Caco-2 (cell line): ENCODE results near the gene AP3B2. TPM values are rescaled to one million over a fixed set of nuclear protein-coding genes. Genes with fewer than 3 reads are reported as not detected.

Experiments
- BruUV-seq: library from RNA; stranded (reverse); fragments of 400-500 nt; replicated peaks from 2 replicates; lab custom pipeline; 2021; lab: Mats Ljungman, UMichigan
- CTCF ChIA-PET: fragments of 300-600 bp; sonication (Branson Sonifier 250); formaldehyde crosslinking; loops from one replicate; lab custom pipeline; 2022; ENCODE audit warnings: antibody characterized with exemption; lab: Charles Lee
- POLR2A ChIA-PET: fragments of 300-600 bp; sonication (Branson Sonifier 250); formaldehyde crosslinking; loops from one replicate; lab custom pipeline; 2022; ENCODE audit warnings: antibody characterized with exemption; lab: Charles Lee
- DNase-seq, 2 experiments: peaks; one replicate each; pipeline versions ENCODE4 v3.0.0 to v3.0.0-alpha.2; 2020 to 2022
- H3K27me3 ChIP-seq: replicated peaks from 2 replicates; pipeline ENCODE4 v1.6.0; 2011; ENCODE audit warnings: low read length; ENCODE audit not compliant: control insufficient read depth, insufficient read depth
- H3K36me3 ChIP-seq: 2 replicates; pipeline ENCODE4 v1.5.1; 2011; ENCODE audit warnings: low read length; ENCODE audit not compliant: control insufficient read depth, insufficient read depth
- H3K4me1 ChIP-seq: fragments of 250-450 bp; sonication (Bioruptor Pico); 2 replicates; pipeline ENCODE4 v1.5.1; 2020; ENCODE audit warnings: mild to moderate bottlenecking
- H3K4me3 ChIP-seq: 2 replicates; pipeline ENCODE4 v1.5.1; 2011; ENCODE audit warnings: low read depth, mild to moderate bottlenecking, control low read depth, low read length
- H3K9me3 ChIP-seq: fragments of 250-450 bp; sonication (Bioruptor Pico); 2 replicates; pipeline ENCODE4 v1.5.1; 2020; ENCODE audit warnings: mild to moderate bottlenecking, moderate library complexity
- H3K27ac Mint-ChIP-seq: one replicate; pipeline ENCODE4 v1.8.0; 2022; ENCODE audit warnings: mixed read lengths; ENCODE audit not compliant: unreplicated experiment
- H3K27me3 Mint-ChIP-seq: one replicate; pipeline ENCODE4 v1.8.0; 2022; ENCODE audit warnings: mixed read lengths; ENCODE audit not compliant: insufficient read depth, unreplicated experiment
- H3K36me3 Mint-ChIP-seq: one replicate; pipeline ENCODE4 v1.8.0; 2022; ENCODE audit warnings: mild to moderate bottlenecking, mixed read lengths; ENCODE audit not compliant: insufficient read depth, unreplicated experiment
- H3K4me1 Mint-ChIP-seq: one replicate; pipeline ENCODE4 v1.8.0; 2022; ENCODE audit warnings: low read depth, mixed read lengths; ENCODE audit not compliant: unreplicated experiment
- H3K4me3 Mint-ChIP-seq: one replicate; pipeline ENCODE4 v1.8.0; 2022; ENCODE audit warnings: mild to moderate bottlenecking, moderate library complexity, mixed read lengths; ENCODE audit not compliant: unreplicated experiment
- H3K9me3 Mint-ChIP-seq: one replicate; pipeline ENCODE4 v1.8.0; 2022; ENCODE audit warnings: mixed read lengths; ENCODE audit not compliant: unreplicated experiment
- CTCF ChIP-seq, 2 experiments: fragments of 200-600 bp in 1 of 2; IDR thresholded peaks; 1 replicate in 1 of 2; 2 replicates in 1 of 2; pipeline versions ENCODE4 v1.5.1 to v1.8.0; 2011 to 2022; ENCODE audit warnings: antibody characterized with exemption in 1 of 2, control low read depth in 1 of 2, inconsistent platforms in 1 of 2, low read depth in 1 of 2, low read length in 1 of 2, mild to moderate bottlenecking in 1 of 2, moderate library complexity in 1 of 2; ENCODE audit not compliant: insufficient read depth in 1 of 2, severe bottlenecking in 1 of 2, unreplicated experiment in 1 of 2
- intact Hi-C: fragments of 100-400 bp; cut with micrococcal nuclease; formaldehyde crosslinking; loops from one replicate; pipeline ENCODE4 v1.10.0; 2022; ENCODE audit not compliant: unreplicated experiment
- total RNA-seq: library from RNA; stranded (reverse); gene quantifications from 2 replicates; pipeline ENCODE4 v1.2.3, GENCODE V29; 2022

The AP3B2 gene
- total RNA-seq, 1 experiment from 2014 or later, result 0.82 TPM

DNA sequence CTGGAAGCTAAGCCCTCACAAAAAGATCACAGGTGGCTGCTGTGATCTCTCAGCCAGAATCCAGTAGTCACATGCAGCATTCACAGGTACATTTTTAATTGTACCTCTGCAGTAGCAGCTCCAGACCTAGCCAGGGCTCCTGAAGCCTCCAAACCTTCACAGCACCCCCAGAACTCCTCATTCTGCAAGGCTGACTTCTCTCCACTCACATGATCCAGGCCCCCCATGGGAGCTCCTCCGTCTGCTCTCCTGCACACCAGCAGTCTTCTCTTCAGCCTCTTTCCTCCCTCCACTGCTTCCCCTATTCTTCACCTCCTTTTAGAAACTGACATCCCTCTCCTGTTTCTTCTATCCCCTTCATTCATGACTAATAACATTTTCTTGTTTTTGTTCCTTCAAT is 49.3 kb downstream of the AP3B2 start:
- Mint-ChIP-seq H3K27ac (no peak overlapping the region), H3K36me3 (no peaks in the 10 kb centered on the region), H3K9me3 (no peaks in the 10 kb centered on the region), H3K27me3 (peaks cover 16% of the 10 kb centered on the region), H3K4me3 (no peak overlapping the region), H3K4me1 (no peaks in the 10 kb centered on the region)
- H3K27me3 ChIP-seq, result no peaks in the 10 kb centered on the region; the same call in 1 of the 2 replicates
- ChIA-PET CTCF (no interaction called here), POLR2A (no interaction called here)
- H3K4me3 ChIP-seq, result no peak overlapping the region
- BruUV-seq, result no TSS peak
- no peaks in the 10 kb centered on the region for H3K9me3 ChIP-seq
- no peaks in the 10 kb centered on the region for H3K4me1 ChIP-seq
- H3K36me3 ChIP-seq, result no peaks in the 10 kb centered on the region
- DNase-seq, result no peak
- intact Hi-C loops, result no loop called here
- no peak for TF ChIP-seq CTCF (IDR thresholded peaks at IDR 0.05; ENCODE audit: insufficient read depth in 1 of 2, low read depth in 1 of 2, low read length in 1 of 2, severe bottlenecking in 1 of 2, unreplicated experiment in 1 of 2)

DNA sequence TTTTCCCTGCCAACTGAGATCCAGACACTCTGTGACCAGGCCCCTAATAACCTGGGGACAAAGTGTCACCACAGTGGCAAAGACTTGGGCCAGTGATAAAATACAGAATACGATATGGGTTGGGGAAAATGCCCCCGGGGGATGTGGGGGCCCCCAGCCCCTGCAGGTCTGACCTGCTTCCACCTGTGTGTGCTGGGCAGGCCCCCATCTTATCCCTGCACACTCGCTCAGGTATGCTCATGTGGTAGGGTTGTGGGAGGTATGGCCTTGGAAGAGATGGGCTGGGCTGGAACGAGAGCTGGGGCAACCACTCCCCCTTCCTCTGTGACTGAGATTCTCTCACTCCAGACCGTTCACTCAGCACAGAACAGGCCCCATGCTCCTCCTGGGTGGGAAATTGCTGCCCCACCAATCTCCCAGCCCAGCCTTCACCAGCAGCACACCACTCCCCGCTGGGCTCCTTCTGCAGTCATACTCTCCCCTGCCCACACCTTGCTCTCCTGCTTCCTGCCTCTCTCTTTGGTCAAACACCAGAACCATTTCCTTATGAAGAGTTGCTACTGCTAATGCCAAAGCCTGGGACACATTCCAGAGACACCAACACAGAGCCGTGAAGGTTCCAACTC is 52.9 kb downstream of the AP3B2 start:
- ChIA-PET CTCF (no interaction called here), POLR2A (no interaction called here)
- Histone ChIP-seq H3K36me3 (no peaks in the 10 kb centered on the region), H3K4me1 (no peaks in the 10 kb centered on the region), H3K27me3 (no peaks in the 10 kb centered on the region; the same call in 1 of the 2 replicates), H3K9me3 (no peaks in the 10 kb centered on the region), H3K4me3 (no peak overlapping the region)
- no peaks in the 10 kb centered on the region for H3K9me3 Mint-ChIP-seq
- no TSS peak for BruUV-seq
- no peaks in the 10 kb centered on the region for H3K36me3 Mint-ChIP-seq
- TF ChIP-seq CTCF (IDR thresholded peaks at IDR 0.05; ENCODE audit: insufficient read depth in 1 of 2, low read depth in 1 of 2, low read length in 1 of 2, severe bottlenecking in 1 of 2, unreplicated experiment in 1 of 2), result no peak
- intact Hi-C loops, result no loop called here
- no peak overlapping the region for H3K4me3 Mint-ChIP-seq
- H3K27me3 Mint-ChIP-seq, result peaks cover 15% of the 10 kb centered on the region
- H3K4me1 Mint-ChIP-seq, result no peaks in the 10 kb centered on the region
- DNase-seq, result no peak
- no peak overlapping the region for H3K27ac Mint-ChIP-seq

DNA sequence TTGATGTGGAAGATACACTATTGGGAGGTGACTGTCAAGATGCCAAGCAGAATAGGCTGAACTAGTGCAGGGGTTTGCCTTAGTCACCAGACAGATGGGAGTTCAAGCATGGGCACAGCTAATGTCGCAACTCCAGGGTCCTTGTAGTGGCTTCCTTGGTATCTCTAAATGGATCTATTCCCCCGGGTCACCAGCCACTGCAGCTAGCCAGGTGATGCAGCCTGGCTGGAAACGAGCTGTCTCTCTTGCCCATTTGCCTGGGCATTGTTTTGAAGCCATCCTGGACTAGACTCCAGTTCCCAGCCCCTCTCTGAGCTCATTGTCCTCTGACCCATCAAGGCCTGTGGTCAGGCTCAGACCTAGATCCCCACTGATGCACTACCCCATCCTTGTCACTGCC is 54.1 kb downstream of the AP3B2 start:
- H3K27me3 Mint-ChIP-seq, result peaks cover 13% of the 10 kb centered on the region
- BruUV-seq, result no TSS peak
- Histone ChIP-seq H3K27me3 (no peaks in the 10 kb centered on the region; the same call in 1 of the 2 replicates), H3K4me1 (no peaks in the 10 kb centered on the region), H3K9me3 (no peaks in the 10 kb centered on the region), H3K36me3 (no peaks in the 10 kb centered on the region), H3K4me3 (no peak overlapping the region)
- ChIA-PET POLR2A (no interaction called here), CTCF (no interaction called here)
- no peaks in the 10 kb centered on the region for H3K4me1 Mint-ChIP-seq
- H3K9me3 Mint-ChIP-seq, result no peaks in the 10 kb centered on the region
- no peak for TF ChIP-seq CTCF (IDR thresholded peaks at IDR 0.05; ENCODE audit: insufficient read depth in 1 of 2, low read depth in 1 of 2, low read length in 1 of 2, severe bottlenecking in 1 of 2, unreplicated experiment in 1 of 2)
- H3K27ac Mint-ChIP-seq, result no peak overlapping the region
- no peak for DNase-seq
- intact Hi-C loops, result no loop called here
- no peaks in the 10 kb centered on the region for H3K36me3 Mint-ChIP-seq
- no peak overlapping the region for H3K4me3 Mint-ChIP-seq
